LNCAP (cell line): ENCODE data around the gene GHRL.

Experiments used
- TF ChIP-seq, protein P1 (sequence below): fragments of 450-650 bp; IDR thresholded peaks from 2 replicates; pipeline ENCODE4 v1.5.1; 2017; ENCODE audit warnings: mild to moderate bottlenecking

GHRL gene

DNA sequence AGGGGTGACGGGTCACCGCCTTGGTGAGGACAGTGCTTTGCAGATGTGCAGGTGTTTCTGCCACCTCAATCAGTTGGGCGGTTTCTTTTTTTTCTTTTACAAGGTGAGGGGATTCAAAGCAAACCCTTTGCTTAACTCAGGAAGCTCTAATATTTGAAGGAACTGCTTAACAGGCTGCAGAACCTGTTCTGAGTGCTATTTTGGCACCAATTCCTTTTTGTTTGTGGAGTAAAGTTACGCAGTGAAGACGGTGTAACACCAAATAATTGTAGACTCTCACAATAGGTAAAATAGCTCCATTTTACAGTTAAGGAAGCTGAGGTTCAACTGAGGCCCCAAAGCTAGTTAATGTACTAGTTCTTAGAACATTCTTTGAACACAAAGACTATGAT is 6.6 kb downstream of the GHRL start:
- TF ChIP-seq, protein P1, sequence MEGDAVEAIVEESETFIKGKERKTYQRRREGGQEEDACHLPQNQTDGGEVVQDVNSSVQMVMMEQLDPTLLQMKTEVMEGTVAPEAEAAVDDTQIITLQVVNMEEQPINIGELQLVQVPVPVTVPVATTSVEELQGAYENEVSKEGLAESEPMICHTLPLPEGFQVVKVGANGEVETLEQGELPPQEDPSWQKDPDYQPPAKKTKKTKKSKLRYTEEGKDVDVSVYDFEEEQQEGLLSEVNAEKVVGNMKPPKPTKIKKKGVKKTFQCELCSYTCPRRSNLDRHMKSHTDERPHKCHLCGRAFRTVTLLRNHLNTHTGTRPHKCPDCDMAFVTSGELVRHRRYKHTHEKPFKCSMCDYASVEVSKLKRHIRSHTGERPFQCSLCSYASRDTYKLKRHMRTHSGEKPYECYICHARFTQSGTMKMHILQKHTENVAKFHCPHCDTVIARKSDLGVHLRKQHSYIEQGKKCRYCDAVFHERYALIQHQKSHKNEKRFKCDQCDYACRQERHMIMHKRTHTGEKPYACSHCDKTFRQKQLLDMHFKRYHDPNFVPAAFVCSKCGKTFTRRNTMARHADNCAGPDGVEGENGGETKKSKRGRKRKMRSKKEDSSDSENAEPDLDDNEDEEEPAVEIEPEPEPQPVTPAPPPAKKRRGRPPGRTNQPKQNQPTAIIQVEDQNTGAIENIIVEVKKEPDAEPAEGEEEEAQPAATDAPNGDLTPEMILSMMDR = no peak

DNA sequence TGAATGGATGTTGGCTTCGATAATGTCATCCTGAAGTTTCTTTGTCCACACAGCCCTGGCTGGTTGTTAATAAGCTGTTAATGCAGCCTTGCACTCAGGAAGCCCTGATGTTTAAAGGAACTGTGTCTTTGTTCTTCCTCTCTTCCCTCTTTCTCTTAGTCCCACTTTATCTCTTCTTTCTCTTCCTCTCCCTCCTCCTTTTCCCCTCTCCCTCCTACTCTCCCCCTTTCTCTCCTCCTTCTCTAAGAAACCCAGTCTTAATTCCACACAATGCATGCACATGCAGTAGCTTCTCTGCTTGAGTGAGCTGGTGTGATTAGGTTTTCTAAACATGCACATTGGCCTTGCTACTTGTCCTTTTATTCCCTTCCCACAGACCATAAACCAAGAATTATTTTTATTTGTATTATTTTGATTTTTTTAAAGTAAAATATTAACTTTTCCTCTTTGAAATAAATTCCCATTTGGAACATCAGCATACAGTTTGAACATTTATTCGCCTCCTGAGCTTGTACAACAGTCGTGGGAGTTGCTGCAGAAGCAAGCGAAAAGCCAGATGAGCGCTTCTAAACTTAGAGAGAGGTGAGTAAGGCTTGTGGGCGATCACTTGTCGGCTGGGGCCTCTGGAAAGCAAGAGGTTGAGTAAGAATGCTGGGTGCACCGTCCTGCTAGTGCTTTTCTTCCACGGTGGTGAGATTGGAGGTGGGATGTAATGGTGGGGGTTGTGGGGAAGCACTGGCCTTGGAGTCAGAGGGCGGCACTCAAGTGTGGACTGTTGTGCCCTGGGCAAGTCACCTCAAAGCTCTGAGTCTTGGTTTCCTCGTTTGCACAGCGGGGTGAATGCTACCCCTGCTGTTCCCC is 7.2 kb downstream of the GHRL start:
- TF ChIP-seq, protein P1 = no peak

DNA sequence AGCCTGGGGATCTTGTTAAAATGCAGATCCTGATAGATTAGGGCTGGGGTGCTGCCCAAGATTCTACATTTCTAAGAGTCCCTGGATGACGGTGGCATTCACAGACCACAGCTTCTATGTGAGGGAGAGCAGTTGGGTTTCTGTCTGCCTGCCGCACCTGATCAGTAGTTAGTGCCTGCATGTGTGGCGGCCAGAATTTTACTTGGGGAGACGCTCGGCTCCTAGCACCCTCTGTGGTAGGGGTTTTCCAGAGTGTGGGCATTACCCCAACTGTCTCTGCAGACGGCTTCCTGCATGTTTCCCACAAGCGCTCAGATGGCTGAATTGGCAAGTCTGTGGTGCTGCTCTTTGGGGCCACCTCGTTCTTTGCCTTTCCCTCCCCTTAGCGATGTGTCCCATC is 8.3 kb downstream of the GHRL start:
- TF ChIP-seq, protein P1 = no peak

DNA sequence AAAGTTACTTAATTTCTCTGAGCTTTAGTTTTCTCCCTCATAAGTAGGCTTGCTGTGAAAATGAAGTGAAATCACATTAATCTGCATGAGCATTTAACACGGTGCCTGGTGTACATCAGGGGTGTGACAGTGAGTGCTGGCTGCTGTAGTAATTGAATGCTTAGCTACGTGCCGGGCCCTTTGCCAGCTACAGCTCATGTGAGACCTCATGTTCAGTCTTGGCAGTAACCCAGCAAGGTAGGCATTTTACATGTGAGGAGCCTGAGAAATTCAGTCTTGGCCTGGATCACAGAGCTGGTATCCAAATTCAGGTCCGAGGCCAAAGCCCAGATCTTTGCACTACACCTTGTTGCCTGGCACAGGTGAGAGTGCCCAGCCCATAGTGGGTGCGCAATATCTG is 9.1 kb downstream of the GHRL start:
- TF ChIP-seq, protein P1 = no peak

DNA sequence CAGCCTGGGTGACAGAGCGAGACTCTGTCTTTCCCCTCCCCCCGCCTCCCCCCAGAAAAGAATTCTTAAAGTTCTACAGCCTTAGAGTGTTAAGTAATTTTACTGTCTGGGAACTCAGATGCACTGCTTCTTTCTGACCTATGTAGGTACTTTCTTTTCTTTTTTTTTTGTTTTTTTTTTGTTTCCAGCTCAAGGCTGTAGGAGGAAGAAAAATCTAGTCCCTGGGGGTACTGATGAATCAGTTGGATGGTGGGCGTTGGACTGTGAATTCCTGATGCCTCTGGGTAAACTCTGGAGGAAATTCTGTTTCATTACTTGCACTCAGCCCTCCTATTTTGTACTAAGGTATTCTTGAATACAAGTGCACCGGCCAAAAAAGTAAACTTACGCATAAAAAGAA is 10.8 kb downstream of the GHRL start:
- TF ChIP-seq, protein P1 = no peak

DNA sequence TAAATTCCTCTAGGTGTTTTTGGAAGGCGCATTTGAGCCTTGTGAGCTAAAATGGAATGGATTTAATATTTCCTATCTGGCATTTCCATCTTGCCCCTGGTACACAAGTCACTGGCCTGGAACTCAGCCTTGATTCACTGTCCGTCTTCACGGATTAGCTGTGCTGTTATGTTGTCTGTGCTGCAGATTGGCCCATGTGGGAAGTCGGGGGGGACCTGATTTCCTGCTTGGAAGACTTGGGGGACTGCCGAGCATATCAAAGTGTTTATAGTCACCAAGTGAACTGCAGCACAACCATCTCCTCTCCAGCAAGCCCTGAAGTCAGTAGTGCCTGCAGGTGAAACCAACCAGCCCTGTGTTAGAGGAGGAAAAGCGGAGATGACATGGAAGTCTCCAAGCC is 12.2 kb downstream of the GHRL start:
- TF ChIP-seq, protein P1 = no peak

DNA sequence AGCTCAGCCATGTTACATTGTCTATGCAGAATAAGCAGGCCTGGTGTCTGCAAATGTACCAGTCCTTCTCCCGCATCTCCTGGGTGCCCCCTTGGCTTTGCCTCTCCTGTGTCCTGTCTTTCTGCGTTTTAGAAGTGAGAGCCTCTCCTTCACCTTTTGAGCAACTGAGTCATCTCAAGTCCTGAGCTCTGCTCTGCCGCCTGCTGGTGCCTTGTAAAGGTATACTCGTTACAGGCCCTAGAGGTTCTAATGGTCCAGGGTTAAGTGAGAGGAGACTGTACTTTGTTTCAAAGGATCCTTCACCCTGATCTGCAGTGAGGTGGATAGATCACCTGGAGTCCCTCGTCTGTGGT is 12.6 kb downstream of the GHRL start:
- TF ChIP-seq, protein P1 = no peak
